HUDEP-2 (cell line): ENCODE data around the gene RRH.
"Not testable (repeated sequence)": the region's sequence is repeated elsewhere in the genome, so short reads cannot be mapped to it uniquely, and the experiment has no call there.

Source experiments
- DNase-seq, 76 experiments: peaks; one replicate each; lab custom pipeline; 2025; ENCODE audit not compliant: unreplicated experiment in 76 of 76; lab: John Stamatoyannopoulos, UW

RRH gene

GRCh38 chr4:109836985-109837384 is 9.2 kb downstream of the RRH start:
- DNase-seq: no peak

- no peak for DNase-seq
These were observed 18.8 kb downstream of the RRH start for GRCh38 chr4:109846395-109847098.

- DNase-seq: no peak
These were observed 20.2 kb downstream of the RRH start, which contains the start of gene LRIT3 for GRCh38 chr4:109847896-109848442. Gene LRIT3, plus strand, starts transcription at chr4:109848107. Its CDS starts 95 bp downstream, at chr4:109848202.

- DNase-seq: no peak
These were observed 20.7 kb downstream of the RRH start for GRCh38 chr4:109848501-109848900.

- DNase-seq: no peak
These were observed 22.8 kb downstream of the RRH start for GRCh38 chr4:109850601-109851000.

GRCh38 chr4:109859426-109860300 is 31.9 kb downstream of the RRH start:
- not testable (repeated sequence) for DNase-seq

GRCh38 chr4:109861271-109861670 is 33.5 kb downstream of the RRH start:
- no peak for DNase-seq

GRCh38 chr4:109861916-109862511 is 34.2 kb downstream of the RRH start:
- no peak for DNase-seq

- DNase-seq: no peak
These were observed 36.4 kb downstream of the RRH start for GRCh38 chr4:109864134-109864533.

- no peak for DNase-seq
These were observed 42.3 kb downstream of the RRH start for GRCh38 chr4:109870061-109870460.

GRCh38 chr4:109872065-109872464 is 44.3 kb downstream of the RRH start:
- no peak for DNase-seq

GRCh38 chr4:109872950-109873656 is 45.3 kb downstream of the RRH start:
- no peak for DNase-seq

- DNase-seq: no peak
These were observed 46.2 kb downstream of the RRH start for GRCh38 chr4:109873791-109874514.

- DNase-seq: no peak
These were observed 47.3 kb downstream of the RRH start for GRCh38 chr4:109875106-109875505.

- DNase-seq: not testable (repeated sequence)
These were observed 47.8 kb downstream of the RRH start for GRCh38 chr4:109875553-109875952.

- DNase-seq: no peak
These were observed 49.0 kb downstream of the RRH start for GRCh38 chr4:109876634-109877265.

- DNase-seq: no peak
These were observed 49.6 kb downstream of the RRH start for GRCh38 chr4:109877400-109877799.

- DNase-seq: no peak
These were observed 50.6 kb downstream of the RRH start for GRCh38 chr4:109878355-109878754.

- no peak for DNase-seq
These were observed 51.3 kb downstream of the RRH start for GRCh38 chr4:109879081-109879480.
